OCI-M2 (cell line): ENCODE results near the gene NSUN2.
"Not testable (repeated sequence)": the region's sequence is repeated elsewhere in the genome, so short reads cannot be mapped to it uniquely, and the experiment has no call there.

Experiments
- DNase-seq: peaks from one replicate; lab custom pipeline; 2025; ENCODE audit not compliant: unreplicated experiment; lab: John Stamatoyannopoulos, UW

NSUN2 gene

GRCh38 chr5:6584727-6585126, 48.1 kb downstream of the NSUN2 start:
- DNase-seq: no peak

- no peak for DNase-seq
Observed at GRCh38 chr5:6584101-6584645, 48.7 kb downstream of the NSUN2 start.

- no peak for DNase-seq
Observed at GRCh38 chr5:6583049-6583880, 49.6 kb downstream of the NSUN2 start.

DNA sequence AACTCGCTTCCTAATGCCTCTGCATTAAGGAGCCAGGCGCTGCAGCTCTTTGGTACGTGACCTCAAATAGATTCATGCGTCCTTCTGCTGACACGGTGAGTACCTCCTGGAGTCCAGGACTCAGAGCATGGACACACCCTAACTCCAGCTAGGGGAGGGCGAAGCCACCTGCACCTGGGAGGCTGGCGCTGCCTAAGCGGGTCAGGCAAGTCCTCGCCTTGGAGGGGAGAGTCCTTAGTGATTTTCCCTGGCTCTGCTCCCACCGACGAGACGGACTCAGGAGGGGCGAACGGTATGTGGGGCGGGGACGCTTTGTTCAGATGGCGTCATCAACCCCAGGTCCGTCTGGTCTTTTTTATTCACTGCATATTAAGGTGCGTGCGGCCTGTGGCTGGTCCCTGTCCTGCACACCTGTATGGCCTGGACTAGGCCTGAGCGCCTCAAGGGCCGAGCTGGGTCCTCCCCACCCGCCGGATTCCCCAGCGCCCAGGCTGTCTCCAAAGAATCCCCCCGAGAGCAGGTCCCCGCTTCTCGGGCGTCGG, 50.3 kb downstream of the NSUN2 start:
- DNase-seq: no peak

DNA sequence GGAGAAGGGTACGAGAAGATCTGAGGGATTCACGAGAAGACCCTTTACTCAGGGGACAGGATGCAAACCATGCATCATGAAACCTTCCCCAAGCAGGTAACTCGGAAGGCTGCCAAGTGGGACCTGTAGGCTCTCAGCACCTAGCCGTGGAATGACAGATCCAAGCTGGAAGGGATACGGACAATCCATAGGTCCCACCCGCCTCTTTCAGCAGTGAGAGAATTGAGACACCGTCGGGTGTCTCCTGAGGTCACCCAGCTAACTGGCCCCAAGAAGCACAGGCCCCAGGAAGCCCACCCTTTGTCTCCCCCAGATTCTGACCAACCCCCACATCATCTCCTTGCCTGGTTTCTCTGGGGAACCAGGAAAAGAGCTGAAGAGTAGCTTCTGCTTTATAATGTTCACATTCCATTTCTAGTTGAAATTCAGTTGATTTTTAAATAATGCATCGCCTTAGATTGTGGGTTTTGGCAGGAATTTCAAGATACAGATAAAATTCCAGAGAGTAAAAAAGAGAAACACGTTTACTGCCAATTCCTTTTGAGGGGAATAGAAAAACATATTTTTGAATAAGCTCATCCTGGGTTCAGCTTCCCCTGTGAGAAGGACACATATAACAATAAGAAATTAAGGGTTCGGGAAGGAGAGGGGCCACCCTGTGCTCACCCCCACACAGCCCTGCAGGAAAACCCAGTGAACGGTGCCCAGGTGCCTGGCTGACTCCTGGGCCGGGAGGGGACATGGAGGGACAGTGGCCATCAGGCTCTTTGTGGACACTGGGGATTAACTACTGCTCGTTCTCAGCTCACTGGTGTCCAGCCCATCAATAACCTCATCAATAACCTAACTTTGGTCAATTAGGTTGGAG, 51.1 kb downstream of the NSUN2 start:
- no peak for DNase-seq

DNA sequence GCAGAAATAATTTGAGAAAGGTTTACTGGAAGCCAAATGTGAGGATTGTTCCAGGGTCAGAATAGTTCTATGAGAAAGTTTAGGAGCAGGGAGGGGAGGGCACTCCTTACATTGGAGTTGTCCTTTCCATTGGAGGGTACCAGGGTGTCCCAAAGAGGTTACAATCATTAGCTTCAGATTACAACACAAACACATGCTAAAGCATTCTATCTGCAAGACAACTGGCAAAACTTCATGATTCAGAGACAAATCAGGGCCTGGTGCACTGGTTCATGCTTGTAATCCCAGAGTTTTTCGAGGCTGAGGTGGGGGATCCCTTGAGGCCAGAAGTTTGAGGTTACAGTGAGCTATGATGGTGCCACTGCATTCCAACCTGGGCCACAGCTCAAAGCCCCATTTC, 51.8 kb downstream of the NSUN2 start:
- DNase-seq: no peak

DNA sequence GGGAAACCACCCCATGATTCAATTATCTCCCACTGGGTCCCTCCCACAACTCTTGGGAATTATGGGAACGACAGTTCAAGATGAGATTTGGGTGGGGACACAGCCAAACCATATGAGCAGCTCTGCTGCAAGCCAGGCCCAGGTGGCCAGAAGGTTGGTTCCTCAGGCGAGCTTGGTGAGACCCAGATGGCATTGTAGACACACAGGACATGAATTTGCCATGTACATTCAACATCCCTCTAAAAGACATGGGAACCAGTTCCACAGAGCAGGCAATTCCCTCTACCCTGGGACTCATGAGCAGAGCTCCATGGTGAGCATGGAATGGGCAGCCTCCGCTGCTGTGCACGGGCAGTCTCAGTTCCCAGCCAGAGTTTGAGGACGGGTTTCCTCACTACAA, 53.3 kb downstream of the NSUN2 start:
- DNase-seq: no peak

- no peak for DNase-seq
Observed at GRCh38 chr5:6578676-6579343, 54.0 kb downstream of the NSUN2 start.

GRCh38 chr5:6576861-6577501, 55.9 kb downstream of the NSUN2 start:
- no peak for DNase-seq

GRCh38 chr5:6574537-6575245, 58.2 kb downstream of the NSUN2 start:
- DNase-seq: no peak

GRCh38 chr5:6574111-6574510, 58.7 kb downstream of the NSUN2 start:
- DNase-seq: no peak

GRCh38 chr5:6573651-6574101, 59.2 kb downstream of the NSUN2 start:
- DNase-seq: no peak

GRCh38 chr5:6572825-6573380, 59.9 kb downstream of the NSUN2 start:
- no peak for DNase-seq

GRCh38 chr5:6572086-6572824, 60.6 kb downstream of the NSUN2 start:
- no peak for DNase-seq

DNA sequence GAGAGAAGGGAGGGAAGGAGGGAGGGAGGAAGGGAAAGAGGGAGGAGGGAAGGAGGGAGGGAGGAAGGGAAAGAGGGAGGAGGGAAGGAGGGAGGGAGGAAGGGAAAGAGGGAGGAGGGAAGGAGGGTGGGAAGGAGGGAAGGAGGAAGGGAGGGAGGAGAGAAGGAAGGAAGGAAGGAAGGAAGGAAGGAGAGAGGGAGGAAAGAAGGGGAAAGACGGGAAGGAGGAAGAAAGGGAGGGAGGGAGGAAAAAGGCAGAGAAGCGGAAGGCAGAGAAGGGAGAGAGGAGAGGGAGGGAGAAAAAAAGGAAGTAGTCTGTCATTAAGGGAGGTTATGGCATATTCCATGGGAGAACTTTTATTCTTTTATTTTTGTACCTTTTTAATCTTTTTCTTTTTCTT, 61.2 kb downstream of the NSUN2 start:
- DNase-seq: not testable (repeated sequence)

GRCh38 chr5:6570530-6570929, 62.3 kb downstream of the NSUN2 start:
- no peak for DNase-seq

- DNase-seq: no peak
Observed at GRCh38 chr5:6568889-6569288, 64.0 kb downstream of the NSUN2 start.

DNA sequence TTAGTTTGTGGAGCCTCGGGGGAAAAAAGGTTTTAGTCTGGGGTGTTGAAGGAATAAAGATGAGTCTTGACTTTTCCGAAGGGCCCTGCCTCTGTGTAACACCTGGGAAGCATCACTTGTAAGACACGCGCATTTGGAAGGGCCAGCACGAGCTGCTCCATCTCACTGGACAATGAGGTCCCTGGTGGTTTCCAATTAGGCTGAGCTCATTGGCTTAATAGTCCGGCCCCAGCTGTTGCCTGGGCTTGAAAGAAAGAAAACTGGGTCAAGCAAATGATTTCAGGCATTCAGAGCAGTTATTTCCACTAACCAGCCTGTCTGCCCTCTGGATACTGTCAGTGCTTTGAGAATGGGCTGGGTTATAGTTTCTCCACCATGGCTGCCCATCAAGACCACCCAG, 64.5 kb downstream of the NSUN2 start:
- DNase-seq: no peak

DNA sequence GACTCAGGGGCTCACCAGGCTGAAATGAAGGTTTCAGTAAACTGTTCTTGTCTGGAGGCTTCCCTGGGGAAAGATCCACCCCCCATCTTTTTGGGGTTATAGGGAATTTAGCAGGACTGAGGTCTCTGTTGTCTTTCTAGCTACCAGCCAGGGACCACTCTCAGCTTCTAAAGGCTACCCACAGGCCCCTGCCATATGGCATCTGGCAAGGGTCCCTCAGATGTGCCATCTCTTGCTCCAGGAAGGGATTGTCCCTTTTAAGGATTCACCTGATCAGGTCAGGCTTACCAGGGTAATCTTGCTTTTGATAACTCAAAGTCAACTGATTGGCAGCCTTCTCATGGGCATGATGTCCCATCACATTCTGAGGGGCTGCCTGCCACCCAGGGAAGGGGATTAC, 65.0 kb downstream of the NSUN2 start:
- DNase-seq: no peak
